HEK293 (cell line): ENCODE data around the gene GCK.

Experiments
- CTCF ChIA-PET: fragments of 350-600 bp; formaldehyde crosslinking; extraction: SDS; loops from one replicate; lab custom pipeline; 2021; ENCODE audit warnings: antibody characterized with exemption; lab: Yijun Ruan, JAX
- POLR2A ChIA-PET: fragments of 300-600 bp; formaldehyde crosslinking; extraction: SDS; loops from one replicate; lab custom pipeline; 2020; ENCODE audit warnings: antibody characterized with exemption, inconsistent platforms; lab: Yijun Ruan, JAX
- H3K27ac ChIP-seq: fragments of 200-500 bp; sonication (Bioruptor generic); 2 replicates; pipeline ENCODE4 v1.5.1; 2014; ENCODE audit warnings: low read depth, low read length, control low read depth, inconsistent platforms; ENCODE audit errors: extremely low read depth
- H3K36me3 ChIP-seq, 2 experiments: fragments of 200-500 bp in 1 of 2; sonication (Bioruptor generic) in 1 of 2; 1 replicate in 1 of 2; 2 replicates in 1 of 2; pipeline ENCODE4 v1.5.1; 2014 to 2017; ENCODE audit warnings: inconsistent platforms in 2 of 2, low read length in 2 of 2; ENCODE audit not compliant: control insufficient read depth in 2 of 2, insufficient read depth in 1 of 2
- H3K4me1 ChIP-seq: fragments of 200-500 bp; sonication (Bioruptor generic); 2 replicates; pipeline ENCODE4 v1.5.1; 2014; ENCODE audit warnings: mild to moderate bottlenecking, low read length, inconsistent platforms; ENCODE audit not compliant: control insufficient read depth, insufficient read depth
- H3K4me3 ChIP-seq: 2 replicates; pipeline ENCODE4 v1.5.1; 2011; ENCODE audit warnings: low read depth, mild to moderate bottlenecking, control low read depth, low read length, moderate library complexity
- H3K9me3 ChIP-seq: fragments of 200-500 bp; sonication (Bioruptor generic); 2 replicates; pipeline ENCODE4 v1.5.1; 2014; ENCODE audit warnings: low read depth, low read length, inconsistent platforms; ENCODE audit not compliant: control insufficient read depth, insufficient read depth
- BCL11B ChIP-seq: fragments of 450-650 bp; formaldehyde crosslinking; IDR thresholded peaks from 2 replicates; pipeline ENCODE4 v1.5.1; 2016; ENCODE audit warnings: low read depth, missing biosample characterization, missing genetic modification characterization
- KLF1 ChIP-seq: fragments of 450-650 bp; formaldehyde crosslinking; IDR thresholded peaks from 2 replicates; pipeline ENCODE4 v1.5.1; 2016; ENCODE audit warnings: missing biosample characterization, missing genetic modification characterization
- MYNN ChIP-seq: fragments of 450-650 bp; formaldehyde crosslinking; IDR thresholded peaks from 2 replicates; pipeline ENCODE4 v1.5.1; 2016; ENCODE audit warnings: missing biosample characterization, missing genetic modification characterization, borderline replicate concordance
- PRDM6 ChIP-seq: fragments of 450-650 bp; formaldehyde crosslinking; IDR thresholded peaks from 2 replicates; pipeline ENCODE4 v1.5.1; 2017; ENCODE audit warnings: missing biosample characterization, missing genetic modification characterization
- WT1 ChIP-seq: fragments of 450-650 bp; formaldehyde crosslinking; IDR thresholded peaks from 2 replicates; pipeline ENCODE4 v1.5.1; 2016; ENCODE audit warnings: missing biosample characterization, missing genetic modification characterization
- ZBTB21 ChIP-seq: fragments of 450-650 bp; formaldehyde crosslinking; IDR thresholded peaks from 2 replicates; pipeline ENCODE4 v1.5.1; 2017; ENCODE audit warnings: missing biosample characterization, missing genetic modification characterization
- ZBTB49 ChIP-seq: fragments of 450-650 bp; formaldehyde crosslinking; IDR thresholded peaks from 2 replicates; pipeline ENCODE4 v1.5.1; 2016; ENCODE audit warnings: missing biosample characterization, missing genetic modification characterization, low read depth
- ZEB2 ChIP-seq: fragments of 450-650 bp; formaldehyde crosslinking; IDR thresholded peaks from 2 replicates; pipeline ENCODE4 v1.5.1; 2016; ENCODE audit warnings: missing biosample characterization, missing genetic modification characterization
- ZFP41 ChIP-seq: fragments of 450-650 bp; formaldehyde crosslinking; IDR thresholded peaks from 2 replicates; pipeline ENCODE4 v1.5.1; 2016; ENCODE audit warnings: missing biosample characterization, missing genetic modification characterization, borderline replicate concordance
- ZNF18 ChIP-seq: fragments of 450-650 bp; formaldehyde crosslinking; IDR thresholded peaks from 2 replicates; pipeline ENCODE4 v1.5.1; 2016; ENCODE audit warnings: missing biosample characterization, missing genetic modification characterization
- ZNF404 ChIP-seq: fragments of 450-650 bp; formaldehyde crosslinking; IDR thresholded peaks from 2 replicates; pipeline ENCODE4 v1.5.1; 2017; ENCODE audit warnings: missing biosample characterization, missing genetic modification characterization
- ZNF501 ChIP-seq: fragments of 450-650 bp; formaldehyde crosslinking; IDR thresholded peaks from 2 replicates; pipeline ENCODE4 v1.5.1; 2016; ENCODE audit warnings: missing biosample characterization, missing genetic modification characterization
- ZNF529 ChIP-seq: fragments of 450-650 bp; formaldehyde crosslinking; IDR thresholded peaks from 2 replicates; pipeline ENCODE4 v1.5.1; 2017; ENCODE audit warnings: missing genetic modification characterization, missing biosample characterization; ENCODE audit not compliant: insufficient replicate concordance
- ZNF830 ChIP-seq: fragments of 450-650 bp; IDR thresholded peaks from 2 replicates; pipeline ENCODE4 v1.5.0; 2018; ENCODE audit warnings: missing biosample characterization, missing genetic modification characterization, low read depth, mild to moderate bottlenecking, moderate library complexity
- TF ChIP-seq, protein P1 (sequence below): fragments of 450-650 bp; formaldehyde crosslinking; IDR thresholded peaks from 2 replicates; pipeline ENCODE4 v1.5.1; 2016; ENCODE audit warnings: missing biosample characterization, missing genetic modification characterization
- TF ChIP-seq, protein P2 (sequence below): fragments of 450-650 bp; formaldehyde crosslinking; IDR thresholded peaks from 2 replicates; pipeline ENCODE4 v1.5.1; 2017; ENCODE audit warnings: missing biosample characterization, mild to moderate bottlenecking, missing genetic modification characterization, moderate library complexity
- TF ChIP-seq, protein P3 (sequence below): fragments of 450-650 bp; formaldehyde crosslinking; IDR thresholded peaks from 2 replicates; pipeline ENCODE4 v1.5.1; 2016; ENCODE audit warnings: missing biosample characterization, missing genetic modification characterization
- TF ChIP-seq, protein P4 (sequence below): fragments of 450-650 bp; IDR thresholded peaks from 2 replicates; pipeline ENCODE4 v1.5.1; 2018; ENCODE audit warnings: missing biosample characterization, missing genetic modification characterization

Gene GCK

DNA sequence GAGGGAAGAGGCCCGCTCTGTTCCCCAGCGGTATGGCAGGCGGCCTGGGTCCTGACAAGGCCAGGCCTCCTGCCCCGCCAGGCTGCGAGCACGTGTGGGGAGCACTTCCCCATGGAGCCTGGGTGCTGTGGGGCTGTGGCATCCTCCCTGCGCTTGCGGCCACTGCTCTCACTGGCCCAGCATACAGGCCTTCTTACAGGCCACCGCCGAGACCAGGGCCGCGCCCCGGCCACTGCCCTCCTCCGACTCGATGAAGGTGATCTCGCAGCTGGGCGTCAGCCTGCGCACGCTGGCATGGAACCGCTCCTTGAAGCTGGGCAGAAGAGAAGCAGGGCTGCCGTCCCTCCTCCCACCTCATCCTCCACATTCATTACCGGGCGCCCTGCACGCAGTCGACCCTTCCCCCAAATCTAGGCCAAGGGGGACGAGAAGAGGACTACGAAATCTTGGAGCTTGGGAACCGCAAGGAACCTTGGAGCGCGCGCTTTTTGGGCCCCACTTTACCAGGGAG is 44.2 kb downstream of the GCK start:
- CTCF ChIA-PET, result no interaction called here
- Histone ChIP-seq H3K4me1 (no peaks in the 10 kb centered on the region), H3K4me3 (no peak overlapping the region), H3K9me3 (no peaks in the 10 kb centered on the region), H3K36me3 (no peaks in the 10 kb centered on the region), H3K27ac (no peak overlapping the region)
- POLR2A ChIA-PET, result no interaction called here
- TF ChIP-seq BCL11B (no peak), ZBTB49 (tag by site-specific recombination) (no peak), ZNF529 (no peak), ZFP41 (tag by site-specific recombination) (no peak), ZBTB21 (tag by site-specific recombination) (no peak)
- TF ChIP-seq, protein P1, sequence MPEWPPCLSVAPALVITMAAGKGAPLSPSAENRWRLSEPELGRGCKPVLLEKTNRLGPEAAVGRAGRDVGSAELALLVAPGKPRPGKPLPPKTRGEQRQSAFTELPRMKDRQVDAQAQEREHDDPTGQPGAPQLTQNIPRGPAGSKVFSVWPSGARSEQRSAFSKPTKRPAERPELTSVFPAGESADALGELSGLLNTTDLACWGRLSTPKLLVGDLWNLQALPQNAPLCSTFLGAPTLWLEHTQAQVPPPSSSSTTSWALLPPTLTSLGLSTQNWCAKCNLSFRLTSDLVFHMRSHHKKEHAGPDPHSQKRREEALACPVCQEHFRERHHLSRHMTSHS (tag by site-specific recombination), result no peak
- TF ChIP-seq, protein P2, sequence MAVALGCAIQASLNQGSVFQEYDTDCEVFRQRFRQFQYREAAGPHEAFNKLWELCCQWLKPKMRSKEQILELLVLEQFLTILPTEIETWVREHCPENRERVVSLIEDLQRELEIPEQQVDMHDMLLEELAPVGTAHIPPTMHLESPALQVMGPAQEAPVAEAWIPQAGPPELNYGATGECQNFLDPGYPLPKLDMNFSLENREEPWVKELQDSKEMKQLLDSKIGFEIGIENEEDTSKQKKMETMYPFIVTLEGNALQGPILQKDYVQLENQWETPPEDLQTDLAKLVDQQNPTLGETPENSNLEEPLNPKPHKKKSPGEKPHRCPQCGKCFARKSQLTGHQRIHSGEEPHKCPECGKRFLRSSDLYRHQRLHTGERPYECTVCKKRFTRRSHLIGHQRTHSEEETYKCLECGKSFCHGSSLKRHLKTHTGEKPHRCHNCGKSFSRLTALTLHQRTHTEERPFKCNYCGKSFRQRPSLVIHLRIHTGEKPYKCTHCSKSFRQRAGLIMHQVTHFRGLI, result no peak

DNA sequence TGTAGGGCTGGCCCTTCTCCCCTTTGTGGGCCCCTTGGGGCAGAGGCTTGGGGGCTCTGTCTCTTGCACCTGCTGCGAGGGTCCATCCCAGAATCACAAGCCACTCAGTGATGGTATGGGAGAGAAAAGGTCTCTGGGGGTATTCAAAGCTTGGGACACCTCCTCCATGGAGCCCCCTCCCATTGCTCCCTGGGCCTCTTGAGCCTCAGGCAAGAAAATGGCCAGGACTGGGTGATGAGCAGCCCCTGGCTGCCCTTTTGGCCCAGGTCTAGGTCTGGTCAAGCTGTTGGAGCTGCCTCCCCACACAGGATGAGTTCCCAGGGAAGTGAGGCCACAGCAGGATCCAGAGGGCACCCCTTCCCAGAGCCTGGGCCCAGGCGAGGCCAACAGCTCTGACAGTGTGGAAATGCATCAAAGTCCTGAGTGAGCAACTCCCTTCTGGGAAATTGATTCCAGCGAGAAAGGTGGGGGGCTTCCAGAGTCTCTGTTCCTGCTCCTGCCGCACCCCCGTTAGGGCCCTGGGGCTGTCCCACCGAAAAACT is 44.7 kb downstream of the GCK start:
- Histone ChIP-seq H3K4me1 (no peaks in the 10 kb centered on the region), H3K36me3 (no peaks in the 10 kb centered on the region), H3K27ac (no peak overlapping the region), H3K9me3 (no peaks in the 10 kb centered on the region), H3K4me3 (no peak overlapping the region)
- POLR2A ChIA-PET, result no interaction called here
- CTCF ChIA-PET, result no interaction called here
- TF ChIP-seq ZEB2 (tag by site-specific recombination) (no peak), PRDM6 (no peak), ZNF501 (no peak), KLF1 (tag by site-specific recombination) (no peak), WT1 (tag by site-specific recombination) (no peak), MYNN (tag by site-specific recombination) (no peak), ZNF830 (tag by site-specific recombination) (no peak), ZNF18 (tag by site-specific recombination) (no peak), ZNF404 (tag by site-specific recombination) (no peak)
- TF ChIP-seq, protein P3, sequence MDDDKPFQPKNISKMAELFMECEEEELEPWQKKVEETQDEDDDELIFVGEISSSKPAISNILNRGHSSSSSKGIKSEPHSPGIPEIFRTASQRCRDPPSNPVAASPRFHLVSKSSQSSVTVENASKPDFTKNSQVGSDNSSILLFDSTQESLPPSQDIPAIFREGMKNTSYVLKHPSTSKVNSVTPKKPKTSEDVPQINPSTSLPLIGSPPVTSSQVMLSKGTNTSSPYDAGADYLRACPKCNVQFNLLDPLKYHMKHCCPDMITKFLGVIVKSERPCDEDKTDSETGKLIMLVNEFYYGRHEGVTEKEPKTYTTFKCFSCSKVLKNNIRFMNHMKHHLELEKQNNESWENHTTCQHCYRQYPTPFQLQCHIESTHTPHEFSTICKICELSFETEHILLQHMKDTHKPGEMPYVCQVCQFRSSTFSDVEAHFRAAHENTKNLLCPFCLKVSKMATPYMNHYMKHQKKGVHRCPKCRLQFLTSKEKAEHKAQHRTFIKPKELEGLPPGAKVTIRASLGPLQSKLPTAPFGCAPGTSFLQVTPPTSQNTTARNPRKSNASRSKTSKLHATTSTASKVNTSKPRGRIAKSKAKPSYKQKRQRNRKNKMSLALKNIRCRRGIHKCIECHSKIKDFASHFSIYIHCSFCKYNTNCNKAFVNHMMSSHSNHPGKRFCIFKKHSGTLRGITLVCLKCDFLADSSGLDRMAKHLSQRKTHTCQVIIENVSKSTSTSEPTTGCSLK (tag by site-specific recombination), result no peak
- TF ChIP-seq, protein P4, sequence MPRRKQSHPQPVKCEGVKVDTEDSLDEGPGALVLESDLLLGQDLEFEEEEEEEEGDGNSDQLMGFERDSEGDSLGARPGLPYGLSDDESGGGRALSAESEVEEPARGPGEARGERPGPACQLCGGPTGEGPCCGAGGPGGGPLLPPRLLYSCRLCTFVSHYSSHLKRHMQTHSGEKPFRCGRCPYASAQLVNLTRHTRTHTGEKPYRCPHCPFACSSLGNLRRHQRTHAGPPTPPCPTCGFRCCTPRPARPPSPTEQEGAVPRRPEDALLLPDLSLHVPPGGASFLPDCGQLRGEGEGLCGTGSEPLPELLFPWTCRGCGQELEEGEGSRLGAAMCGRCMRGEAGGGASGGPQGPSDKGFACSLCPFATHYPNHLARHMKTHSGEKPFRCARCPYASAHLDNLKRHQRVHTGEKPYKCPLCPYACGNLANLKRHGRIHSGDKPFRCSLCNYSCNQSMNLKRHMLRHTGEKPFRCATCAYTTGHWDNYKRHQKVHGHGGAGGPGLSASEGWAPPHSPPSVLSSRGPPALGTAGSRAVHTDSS (tag by site-specific recombination), result no peak
